HepG2 (cell line): ENCODE results near the gene TAF11L2. TPM values are rescaled to one million over a fixed set of nuclear protein-coding genes. Genes with fewer than 3 reads are reported as not detected.

Experiments
- ATAC-seq: fragments of 200-7000 bp; cut with Tn5 transposase; 3 replicates; pipeline ENCODE4 v1.9.1; 2020; ENCODE audit warnings: mild to moderate bottlenecking, moderate library complexity
- BruUV-seq: library from RNA; stranded (reverse); fragments of 400-500 nt; replicated peaks from 2 replicates; lab custom pipeline; 2021; lab: Mats Ljungman, UMichigan
- CTCF ChIA-PET: fragments of 300-600 bp; formaldehyde crosslinking; extraction: SDS; loops from one replicate; lab custom pipeline; 2021; ENCODE audit warnings: low total read pairs, inconsistent platforms, low intra/inter-chr PET ratio; lab: Yijun Ruan, JAX
- POLR2A ChIA-PET: fragments of 350-600 bp; sonication (Branson Sonifier 250); formaldehyde crosslinking; loops from one replicate; lab custom pipeline; 2020; ENCODE audit warnings: antibody characterized with exemption, inconsistent platforms; lab: Yijun Ruan, JAX
- DNase-seq: peaks from one replicate; pipeline ENCODE4 v3.0.0-alpha.2; 2015; ENCODE audit warnings: low spot score
- FAIRE-seq: peaks from 3 replicates; lab custom pipeline; 2011; peaks lifted over from hg19 to GRCh38; lab: Jason Lieb, UNC
- H2AFZ ChIP-seq: one replicate; pipeline ENCODE4 v1.6.1; 2011; ENCODE audit warnings: low read length, inconsistent platforms
- H3K27ac ChIP-seq: fragments of 300-600 bp; 3 replicates; pipeline ENCODE4 v1.8.0; 2011; ENCODE audit warnings: mixed run types, mild to moderate bottlenecking, mixed read lengths, low read length, inconsistent platforms; ENCODE audit not compliant: insufficient read depth; ENCODE audit errors: extremely low read length
- H3K27me3 ChIP-seq, 2 experiments: fragments of 200-600 bp in 1 of 2; 2 replicates in 1 of 2; 3 replicates in 1 of 2; pipeline versions ENCODE4 v1.6.0 to v1.8.0; 2011; ENCODE audit warnings: low read length in 2 of 2, mild to moderate bottlenecking in 2 of 2, moderate library complexity in 2 of 2, inconsistent platforms in 1 of 2; ENCODE audit not compliant: insufficient read depth in 2 of 2, control insufficient read depth in 1 of 2
- H3K36me3 ChIP-seq, 2 experiments: fragments of 200-600 bp in 1 of 2; replicated peaks in 1 of 2; 2 replicates in 1 of 2; 3 replicates in 1 of 2; pipeline versions ENCODE4 v1.5.1 to v1.8.0; 2011; ENCODE audit warnings: low read length in 2 of 2, inconsistent platforms in 1 of 2; ENCODE audit not compliant: insufficient read depth in 2 of 2, control insufficient read depth in 1 of 2
- H3K4me1 ChIP-seq: 2 replicates; pipeline ENCODE4 v1.5.1; 2012; ENCODE audit warnings: low read length, inconsistent platforms; ENCODE audit not compliant: insufficient read depth
- H3K4me2 ChIP-seq: 2 replicates; pipeline ENCODE4 v1.6.0; 2011; ENCODE audit warnings: low read depth, low read length, inconsistent platforms
- H3K4me3 ChIP-seq, 3 experiments: fragments of 200-600 bp in 1 of 3; sonication (generic), shearing (Covaris generic) in 1 of 3; replicated peaks in 1 of 3; 2 replicates each; pipeline ENCODE4 v1.5.1; 2011 to 2016; ENCODE audit warnings: low read length in 3 of 3, inconsistent platforms in 2 of 3, low read depth in 2 of 3, mild to moderate bottlenecking in 2 of 3, control low read depth in 1 of 3, mixed read lengths in 1 of 3; ENCODE audit not compliant: insufficient read depth in 1 of 3
- H3K79me2 ChIP-seq: one replicate; pipeline ENCODE4 v1.6.1; 2011; ENCODE audit warnings: low read length, inconsistent platforms; ENCODE audit not compliant: insufficient read depth
- H3K9ac ChIP-seq: 2 replicates; pipeline ENCODE4 v1.6.0; 2011; ENCODE audit warnings: mild to moderate bottlenecking, low read depth, low read length, inconsistent platforms; ENCODE audit not compliant: insufficient read depth
- H3K9me3 ChIP-seq: 2 replicates; pipeline ENCODE4 v1.5.1; 2012; ENCODE audit warnings: mild to moderate bottlenecking, low read length
- H4K20me1 ChIP-seq: 2 replicates; pipeline ENCODE4 v1.6.0; 2011; ENCODE audit warnings: inconsistent platforms, mild to moderate bottlenecking, low read length, moderate library complexity; ENCODE audit not compliant: insufficient read depth
- ASH2L ChIP-seq: fragments of 300-600, 200-600 bp; sonication (generic); IDR thresholded peaks from 2 replicates; pipeline ENCODE4 v1.7.0; 2017; ENCODE audit warnings: low read depth, mild to moderate bottlenecking, moderate library complexity, mixed read lengths, low read length; ENCODE audit not compliant: insufficient read length
- BHLHE40 ChIP-seq: IDR thresholded peaks from 2 replicates; pipeline ENCODE4 v1.6.1; 2011; ENCODE audit warnings: low read length, improper control_type of control experiment
- CBX5 ChIP-seq: sonication (generic); formaldehyde crosslinking; IDR thresholded peaks from 2 replicates; pipeline ENCODE4 v1.4.0; 2020; ENCODE audit warnings: missing genetic modification reagents, borderline replicate concordance
- MBNL3 ChIP-seq: fragments of 250-450 bp; sonication (Bioruptor Pico); conservative IDR thresholded peaks from 2 replicates; pipeline ENCODE4 v1.8.0; 2022; ENCODE audit warnings: mild to moderate bottlenecking, inconsistent platforms
- ZBTB8A ChIP-seq: sonication (generic); formaldehyde crosslinking; IDR thresholded peaks from 2 replicates; pipeline ENCODE4 v1.4.0; 2020; ENCODE audit warnings: mild to moderate bottlenecking, low read depth, missing genetic modification reagents, borderline replicate concordance
- ZNF501 ChIP-seq: sonication (generic); formaldehyde crosslinking; IDR thresholded peaks from 2 replicates; pipeline ENCODE4 v1.5.1; 2020; ENCODE audit warnings: mild to moderate bottlenecking, moderate library complexity, missing genetic modification reagents
- ZZZ3 ChIP-seq: sonication (generic); formaldehyde crosslinking; IDR thresholded peaks from 2 replicates; pipeline ENCODE4 v1.4.0; 2020; ENCODE audit warnings: missing genetic modification reagents, mild to moderate bottlenecking, borderline replicate concordance
- whole genome bisulfite sequencing: methylation state at CpG from one replicate; pipeline ENCODE4 v1.1.6; 2017; ENCODE audit warnings: low lambda C conversion rate; 5-methylcytosine and 5-hydroxymethylcytosine counted together
- in situ Hi-C: cut with HindIII; loops from 2 replicates; pipeline ENCODE4 v1.10.0; 2017; ENCODE audit warnings: low pct_unique_long_range_greater_than_20kb; ENCODE audit not compliant: extremely low pct_ligation_motif_present
- intact Hi-C: fragments of 100-400 bp; cut with micrococcal nuclease; formaldehyde crosslinking; loops from one replicate; pipeline ENCODE4 v1.10.0; 2022; ENCODE audit not compliant: unreplicated experiment
- polyA plus RNA-seq, 8 experiments: library from polyadenylated mRNA; depleted of rRNA in 3 of 8; stranded (reverse) in 7 of 8; unstranded in 1 of 8; fragments of >200 nt; fragmentation: Illumina TruSeq in 4 of 8; extraction: Trizol in 4 of 8; gene quantifications; 2 replicates each; pipeline versions ENCODE4 v1.2.1 to v1.2.3, GENCODE V29; 2011 to 2016; ENCODE audit warnings: low read depth in 4 of 8, missing spikeins in 1 of 8, mixed read lengths in 1 of 8; ENCODE audit not compliant: insufficient read depth in 1 of 8
- total RNA-seq, 5 experiments: library from RNA; depleted of rRNA; stranded (reverse); fragments of >200 nt; fragmentation: Illumina TruSeq; extraction: Trizol; gene quantifications; 2 replicates each; pipeline ENCODE4 v1.2.3, GENCODE V29; 2016; ENCODE audit warnings: low read depth in 1 of 5

Gene TAF11L2
- total and polyA plus RNA-seq, 2 of the 13 experiments (the other 11 are each of a cell fraction or from before 2014, with no cell fraction given): not detected

GRCh38 chr5:17461793-17462192 lies 36.2 kb upstream of the TAF11L2 start:
- 25% methylated on average over 6 of the region's 6 CpGs for WGBS
- TF ChIP-seq BHLHE40: no peak
- TF ChIP-seq CBX5 (CRISPR knock-in tag): no peak
- Histone ChIP-seq H3K9ac (no peak overlapping the region), H4K20me1 (no peaks in the 10 kb centered on the region), H3K9me3 (no peaks in the 10 kb centered on the region), H3K4me1 (no peaks in the 10 kb centered on the region), H3K36me3 (no peaks in the 10 kb centered on the region), H3K79me2 (no peaks in the 10 kb centered on the region), H3K27me3 (no peaks in the 10 kb centered on the region), H3K27ac (no peak overlapping the region), H3K4me3 (no peak overlapping the region), H3K4me2 (no peak overlapping the region), H2AFZ (no peak overlapping the region)
- BruUV-seq: no TSS peak
- DNase-seq (no peak), ATAC-seq (no peak), FAIRE-seq (no peak)
- in situ Hi-C loops (no loop called here), intact Hi-C loops (no loop called here)
- POLR2A ChIA-PET: no interaction called here
- CTCF ChIA-PET: no interaction called here

GRCh38 chr5:17463653-17464052 lies 34.4 kb upstream of the TAF11L2 start:
- WGBS: no CpG with 5 or more reads among the region's 5 CpGs
- in situ Hi-C loops: no loop called here
- no peak for TF ChIP-seq ZBTB8A (CRISPR knock-in tag)
- TF ChIP-seq ZNF501 (CRISPR knock-in tag): no peak
- no peak for TF ChIP-seq ASH2L
- TF ChIP-seq ZZZ3 (CRISPR knock-in tag): no peak
- no peak for TF ChIP-seq MBNL3 (CRISPR knock-in tag)
- TF ChIP-seq, all 625 proteins: peak for 0
- Histone ChIP-seq H3K36me3 (no peaks in the 10 kb centered on the region), H3K9me3 (no peaks in the 10 kb centered on the region), H3K4me3 (no peak overlapping the region), H3K27me3 (no peaks in the 10 kb centered on the region), H3K9ac (no peak overlapping the region), H2AFZ (no peak overlapping the region), H3K4me1 (no peaks in the 10 kb centered on the region), H3K27ac (no peak overlapping the region), H3K4me2 (no peak overlapping the region), H3K79me2 (no peaks in the 10 kb centered on the region), H4K20me1 (no peaks in the 10 kb centered on the region)
- DNase-seq: no peak
- POLR2A ChIA-PET: no interaction called here
- no peak for ATAC-seq
- no TSS peak for BruUV-seq
- FAIRE-seq: no peak
- intact Hi-C loops: no loop called here
- CTCF ChIA-PET: no interaction called here
